T-helper 1 cell treated with Interleukin-12 subunit alpha and Interleukin-12 subunit beta and Interleukin-4 antibody, amounts not matched to agents 30 ng/mL and 1 ng/mL, for 36 hours (primary cell): ENCODE results near the gene ZPR1. TPM values are rescaled to one million over a fixed set of nuclear protein-coding genes. Genes with fewer than 3 reads are reported as not detected.
"Not testable (repeated sequence)": the region's sequence is repeated elsewhere in the genome, so short reads cannot be mapped to it uniquely, and the experiment has no call there.

Source experiments
- intact Hi-C: fragments of 100-400 bp; cut with micrococcal nuclease; formaldehyde crosslinking; loops from one replicate; pipeline ENCODE4 v1.15.1; 2024
- total RNA-seq: library from RNA; stranded (reverse); gene quantifications from 2 replicates; pipeline ENCODE4 v1.2.3, GENCODE V29; 2022

The ZPR1 gene
- total RNA-seq, result 75.0 and 78.8 TPM in 2 replicates

- intact Hi-C loops, result loop anchor here (1.0 kb wide), 7 partner anchors 15 to 540 kb away; partner anchors contain the start of genes PAFAH1B2, SIDT2 and SIK3
These were observed at the start of gene ZPR1 for GRCh38 chr11:116787786-116788486. ZPR1 (minus strand) TSS chr11:116788023; CDS start chr11:116787990, 33 bp downstream.

GRCh38 chr11:116836632-116836991 is 48.8 kb upstream of the ZPR1 start:
- intact Hi-C loops, result loop anchor here (1.0 kb wide), 6 partner anchors 17 to 390 kb away; partner anchors contain the start of gene APOA5

- intact Hi-C loops, result loop anchor here (1.0 kb wide), 6 partner anchors 17 to 390 kb away; partner anchors contain the start of gene APOA5
These were observed 48.2 kb upstream of the ZPR1 start for GRCh38 chr11:116835791-116836631.

- intact Hi-C loops, result no loop called here
These were observed 47.4 kb upstream of the ZPR1 start for GRCh38 chr11:116835042-116835772.

DNA sequence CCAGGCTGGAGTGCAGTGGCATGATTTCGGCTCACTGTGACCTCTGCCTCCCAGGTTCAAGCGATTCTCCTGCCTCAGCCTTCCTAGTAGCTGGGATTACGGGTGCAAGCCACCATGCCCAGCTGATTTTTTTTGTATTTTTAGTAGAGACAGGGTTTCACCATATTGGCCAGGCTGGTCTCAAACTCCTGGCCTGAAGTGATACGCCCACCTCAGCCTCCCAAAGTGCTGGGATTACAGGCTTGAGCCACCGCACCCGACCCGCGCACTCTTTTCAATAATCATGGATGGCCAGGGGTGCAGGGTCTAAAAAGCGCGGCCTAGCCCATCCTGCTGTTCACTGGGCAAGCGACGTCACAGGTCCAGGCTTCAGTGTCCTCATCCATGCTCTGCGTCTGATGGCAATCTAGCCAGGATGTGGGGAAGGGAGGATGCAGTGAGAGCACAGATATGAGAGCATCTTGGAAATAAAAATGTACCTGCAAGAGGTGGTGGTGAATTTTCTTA is 46.8 kb upstream of the ZPR1 start:
- intact Hi-C loops, result not testable (repeated sequence)

DNA sequence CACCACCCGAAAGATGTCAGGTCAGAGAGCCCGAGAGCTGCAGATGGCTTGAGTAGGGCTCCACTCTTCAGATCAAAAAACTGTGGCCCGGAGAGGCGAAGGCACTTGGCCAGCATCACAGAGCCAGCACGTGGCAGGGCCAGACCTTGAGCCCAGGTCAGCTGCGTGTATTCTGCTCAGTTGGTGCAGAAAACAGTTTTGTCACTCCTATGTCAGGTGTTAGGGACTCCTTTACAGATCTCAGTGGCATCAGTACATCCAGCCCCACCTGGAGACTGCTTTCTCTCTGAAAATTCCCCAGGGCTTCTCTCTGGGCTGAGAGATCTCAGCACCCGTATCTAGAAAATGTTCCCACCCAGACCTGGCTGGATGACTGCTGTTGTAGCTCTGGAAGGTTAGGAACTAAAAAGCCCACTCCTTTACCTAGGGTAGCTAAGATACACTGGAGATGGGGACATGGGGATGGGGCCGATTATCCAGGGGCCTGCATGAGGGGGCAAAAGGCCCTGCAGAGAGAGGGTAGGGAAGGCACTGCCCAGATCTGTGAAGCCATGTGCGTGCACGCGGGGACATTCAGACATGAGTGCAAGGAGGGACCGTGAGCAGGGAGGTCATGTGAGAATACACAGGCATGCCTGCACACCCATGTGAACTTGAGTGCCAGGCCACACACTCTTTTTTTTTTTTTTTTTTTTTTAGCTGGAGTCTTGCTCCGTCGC is 46.2 kb upstream of the ZPR1 start:
- intact Hi-C loops, result no loop called here

DNA sequence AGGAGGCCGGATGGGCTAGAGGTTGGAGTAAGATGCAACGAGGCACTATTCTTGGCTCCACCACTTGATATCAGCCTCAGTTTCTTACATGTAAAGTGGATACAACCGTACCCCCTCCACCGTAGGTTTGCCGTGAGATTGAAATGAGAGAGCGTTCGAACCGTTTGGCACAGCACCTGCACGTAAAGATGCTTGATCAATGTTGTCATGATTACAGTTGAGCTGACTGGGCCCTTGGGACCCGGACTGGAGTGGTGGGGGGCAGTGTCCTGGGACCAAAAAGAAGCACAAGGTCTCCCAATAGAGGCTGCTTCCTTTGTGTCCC is 45.6 kb upstream of the ZPR1 start:
- intact Hi-C loops, result no loop called here

- intact Hi-C loops, result no loop called here
These were observed 44.8 kb upstream of the ZPR1 start for GRCh38 chr11:116832350-116833290.

DNA sequence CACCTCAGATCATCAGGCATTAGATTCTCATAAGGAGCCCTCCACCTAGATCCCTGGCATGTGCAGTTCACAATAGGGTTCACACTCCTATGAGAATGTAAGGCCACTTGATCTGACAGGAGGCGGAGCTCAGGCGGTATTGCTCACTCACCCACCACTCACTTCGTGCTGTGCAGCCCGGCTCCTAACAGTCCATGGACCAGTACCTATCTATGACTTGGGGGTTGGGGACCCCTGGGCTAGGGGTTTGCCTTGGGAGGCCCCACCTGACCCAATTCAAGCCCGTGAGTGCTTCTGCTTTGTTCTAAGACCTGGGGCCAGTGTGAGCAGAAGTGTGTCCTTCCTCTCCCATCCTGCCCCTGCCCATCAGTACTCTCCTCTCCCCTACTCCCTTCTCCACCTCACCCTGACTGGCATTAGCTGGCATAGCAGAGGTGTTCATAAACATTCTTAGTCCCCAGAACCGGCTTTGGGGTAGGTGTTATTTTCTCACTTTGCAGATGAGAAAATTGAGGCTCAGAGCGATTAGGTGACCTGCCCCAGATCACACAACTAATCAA is 44.0 kb upstream of the ZPR1 start:
- intact Hi-C loops, result no loop called here

DNA sequence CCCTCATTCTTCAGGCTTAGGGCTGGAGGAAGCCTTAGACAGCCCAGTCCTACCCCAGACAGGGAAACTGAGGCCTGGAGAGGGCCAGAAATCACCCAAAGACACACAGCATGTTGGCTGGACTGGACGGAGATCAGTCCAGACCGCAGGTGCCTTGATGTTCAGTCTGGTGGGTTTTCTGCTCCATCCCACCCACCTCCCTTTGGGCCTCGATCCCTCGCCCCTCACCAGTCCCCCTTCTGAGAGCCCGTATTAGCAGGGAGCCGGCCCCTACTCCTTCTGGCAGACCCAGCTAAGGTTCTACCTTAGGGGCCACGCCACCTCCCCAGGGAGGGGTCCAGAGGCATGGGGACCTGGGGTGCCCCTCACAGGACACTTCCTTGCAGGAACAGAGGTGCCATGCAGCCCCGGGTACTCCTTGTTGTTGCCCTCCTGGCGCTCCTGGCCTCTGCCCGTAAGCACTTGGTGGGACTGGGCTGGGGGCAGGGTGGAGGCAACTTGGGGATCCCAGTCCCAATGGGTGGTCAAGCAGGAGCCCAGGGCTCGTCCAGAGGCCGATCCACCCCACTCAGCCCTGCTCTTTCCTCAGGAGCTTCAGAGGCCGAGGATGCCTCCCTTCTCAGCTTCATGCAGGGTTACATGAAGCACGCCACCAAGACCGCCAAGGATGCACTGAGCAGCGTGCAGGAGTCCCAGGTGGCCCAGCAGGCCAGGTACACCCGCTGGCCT is 42.5 kb upstream of the ZPR1 start:
- intact Hi-C loops, result no loop called here

DNA sequence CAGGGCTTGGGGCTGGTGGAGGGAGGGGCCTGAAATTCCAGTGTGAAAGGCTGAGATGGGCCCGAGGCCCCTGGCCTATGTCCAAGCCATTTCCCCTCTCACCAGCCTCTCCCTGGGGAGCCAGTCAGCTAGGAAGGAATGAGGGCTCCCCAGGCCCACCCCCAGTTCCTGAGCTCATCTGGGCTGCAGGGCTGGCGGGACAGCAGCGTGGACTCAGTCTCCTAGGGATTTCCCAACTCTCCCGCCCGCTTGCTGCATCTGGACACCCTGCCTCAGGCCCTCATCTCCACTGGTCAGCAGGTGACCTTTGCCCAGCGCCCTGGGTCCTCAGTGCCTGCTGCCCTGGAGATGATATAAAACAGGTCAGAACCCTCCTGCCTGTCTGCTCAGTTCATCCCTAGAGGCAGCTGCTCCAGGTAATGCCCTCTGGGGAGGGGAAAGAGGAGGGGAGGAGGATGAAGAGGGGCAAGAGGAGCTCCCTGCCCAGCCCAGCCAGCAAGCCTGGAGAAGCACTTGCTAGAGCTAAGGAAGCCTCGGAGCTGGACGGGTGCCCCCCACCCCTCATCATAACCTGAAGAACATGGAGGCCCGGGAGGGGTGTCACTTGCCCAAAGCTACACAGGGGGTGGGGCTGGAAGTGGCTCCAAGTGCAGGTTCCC is 41.8 kb upstream of the ZPR1 start, which contains the start of gene APOC3:
APOC3 (plus strand) TSS at position 383 of the 659 bp plus-strand sequence. CDS start 676 bp downstream, outside the sequence.
- intact Hi-C loops, result no loop called here

DNA sequence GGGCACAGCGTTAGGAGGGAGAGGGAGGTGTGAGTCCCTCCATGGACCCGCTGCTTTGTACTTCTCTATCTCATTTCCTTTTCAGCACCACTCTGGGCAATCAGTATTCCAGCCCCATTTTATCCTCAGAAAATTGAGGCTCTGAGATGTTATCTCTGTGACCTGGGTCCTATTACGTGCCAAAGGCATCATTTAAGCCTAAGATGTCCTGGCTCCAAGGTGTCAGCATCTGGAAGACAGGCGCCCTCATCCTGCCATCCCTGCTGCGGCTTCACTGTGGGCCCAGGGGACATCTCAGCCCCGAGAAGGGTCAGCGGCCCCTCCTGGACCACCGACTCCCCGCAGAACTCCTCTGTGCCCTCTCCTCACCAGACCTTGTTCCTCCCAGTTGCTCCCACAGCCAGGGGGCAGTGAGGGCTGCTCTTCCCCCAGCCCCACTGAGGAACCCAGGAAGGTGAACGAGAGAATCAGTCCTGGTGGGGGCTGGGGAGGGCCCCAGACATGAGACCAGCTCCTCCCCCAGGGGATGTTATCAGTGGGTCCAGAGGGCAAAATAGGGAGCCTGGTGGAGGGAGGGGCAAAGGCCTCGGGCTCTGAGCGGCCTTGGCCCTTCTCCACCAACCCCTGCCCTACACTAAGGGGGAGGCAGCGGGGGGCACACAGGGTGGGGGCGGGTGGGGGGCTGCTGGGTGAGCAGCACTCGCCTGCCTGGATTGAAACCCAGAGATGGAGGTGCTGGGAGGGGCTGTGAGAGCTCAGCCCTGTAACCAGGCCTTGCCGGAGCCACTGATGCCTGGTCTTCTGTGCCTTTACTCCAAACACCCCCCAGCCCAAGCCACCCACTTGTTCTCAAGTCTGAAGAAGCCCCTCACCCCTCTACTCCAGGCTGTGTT is 41.1 kb upstream of the ZPR1 start:
- intact Hi-C loops, result no loop called here

DNA sequence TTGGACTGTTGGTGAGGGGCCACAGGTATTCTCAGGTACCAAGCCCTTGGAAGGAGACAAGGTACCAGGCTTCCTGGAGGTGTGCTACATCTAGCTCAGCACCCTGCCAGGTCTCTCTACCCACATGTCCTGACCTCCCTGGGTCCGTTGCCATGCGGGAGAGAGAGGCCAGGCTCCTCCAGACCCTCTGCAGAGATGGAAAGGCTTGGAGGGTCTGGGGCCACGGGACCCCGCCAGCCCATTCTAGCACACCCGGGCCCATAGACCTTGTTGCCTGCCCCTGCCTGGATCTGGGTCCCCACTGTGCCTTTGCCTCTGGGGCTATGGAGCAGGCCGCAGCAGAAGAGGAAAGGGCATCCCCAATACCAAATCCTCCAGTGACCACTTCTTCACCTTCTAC is 39.6 kb upstream of the ZPR1 start:
- intact Hi-C loops, result no loop called here

DNA sequence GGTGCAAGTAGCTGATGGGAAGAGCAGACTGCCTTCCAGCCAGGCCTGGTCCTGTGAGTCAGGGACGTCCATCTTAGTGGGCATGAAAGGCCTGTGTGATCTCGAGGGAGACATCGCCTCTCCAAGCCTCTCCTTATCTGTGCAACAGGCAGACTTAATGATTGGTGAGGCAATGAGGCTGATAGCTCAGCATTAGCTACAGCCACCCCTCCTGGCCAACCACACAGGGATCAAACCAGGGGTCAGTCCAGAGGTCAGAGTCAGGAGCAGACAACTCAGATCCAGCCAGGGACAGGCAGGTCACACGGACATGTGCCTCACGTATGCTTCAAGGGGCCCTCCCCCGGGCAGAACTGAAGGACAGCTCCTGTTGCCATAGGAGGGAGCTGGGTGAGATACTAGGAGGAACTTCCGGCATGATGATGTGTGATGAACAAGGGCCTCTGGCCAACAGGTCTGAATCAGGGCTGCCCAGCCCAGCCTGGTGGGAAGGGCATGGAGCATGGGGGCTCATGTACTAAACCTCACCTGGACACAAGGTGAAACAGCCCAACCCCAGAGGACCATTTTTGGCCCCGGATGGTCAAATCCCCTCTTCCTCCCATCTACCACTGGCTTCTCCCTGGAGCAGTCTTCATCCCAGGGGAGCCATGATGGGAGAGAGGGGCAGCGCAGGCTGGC is 39.1 kb upstream of the ZPR1 start:
- intact Hi-C loops, result no loop called here

- intact Hi-C loops, result no loop called here
These were observed 38.3 kb upstream of the ZPR1 start for GRCh38 chr11:116825854-116826750.

DNA sequence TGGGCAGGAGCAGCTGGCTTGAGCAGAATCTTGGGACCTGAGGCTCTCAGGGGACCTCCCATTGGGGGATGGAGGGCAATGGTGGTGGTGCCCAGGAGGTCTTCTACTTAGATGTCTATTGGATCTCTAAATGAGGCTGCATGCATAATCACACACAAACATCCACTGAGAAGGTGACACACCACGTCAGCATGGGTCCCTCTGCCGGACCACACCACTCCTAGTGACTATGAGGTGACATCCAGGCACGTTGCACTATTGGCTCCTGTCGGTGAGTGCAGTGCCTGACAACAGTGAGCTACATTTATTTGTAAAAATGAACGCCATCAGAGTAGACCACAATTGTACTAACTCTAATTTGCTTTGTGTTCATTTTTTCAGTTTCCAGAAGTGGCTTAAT is 37.6 kb upstream of the ZPR1 start:
- intact Hi-C loops, result no loop called here
